Liver (tissue), 9 donors: Measurements from ENCODE around the gene GALNT17. TPM values are rescaled to one million over a fixed set of nuclear protein-coding genes. Genes with fewer than 3 reads are reported as not detected.

Experiments used
- DNase-seq: peaks from one replicate; pipeline ENCODE4 v3.0.0-alpha.2; 2017; ENCODE audit warnings: low spot score
- H3K27ac ChIP-seq, 2 donors: one replicate each; pipeline ENCODE4 v1.7.0; 2013; ENCODE audit warnings: inconsistent platforms in 2 of 2, low read length in 2 of 2, control low read depth in 1 of 2, low read depth in 1 of 2, mild to moderate bottlenecking in 1 of 2
- H3K27me3 ChIP-seq, 4 donors: one replicate each; pipeline versions ENCODE4 v1.6.1 to v1.7.0; 2013; ENCODE audit warnings: low read length in 3 of 4, inconsistent platforms in 1 of 4, mild to moderate bottlenecking in 1 of 4, moderate library complexity in 1 of 4; ENCODE audit not compliant: control insufficient read depth in 4 of 4, insufficient read depth in 4 of 4
- H3K36me3 ChIP-seq, 4 donors: one replicate each; pipeline versions ENCODE4 v1.6.1 to v1.7.0; 2013; ENCODE audit warnings: low read length in 3 of 4, mild to moderate bottlenecking in 3 of 4, low read depth in 1 of 4, moderate library complexity in 1 of 4; ENCODE audit not compliant: control insufficient read depth in 4 of 4, insufficient read depth in 3 of 4
- H3K4me1 ChIP-seq, 4 donors: one replicate each; pipeline versions ENCODE4 v1.6.1 to v1.7.0; 2013; ENCODE audit warnings: low read length in 3 of 4, mild to moderate bottlenecking in 3 of 4, moderate library complexity in 1 of 4; ENCODE audit not compliant: control insufficient read depth in 4 of 4, insufficient read depth in 4 of 4
- H3K4me3 ChIP-seq, 3 donors: one replicate each; pipeline versions ENCODE4 v1.6.1 to v1.7.0; 2013; ENCODE audit warnings: low read length in 3 of 3, control low read depth in 1 of 3, low read depth in 1 of 3, mild to moderate bottlenecking in 1 of 3
- H3K9ac ChIP-seq, 2 donors: one replicate each; pipeline ENCODE4 v1.7.0; 2013; ENCODE audit warnings: low read length in 2 of 2, mild to moderate bottlenecking in 2 of 2, moderate library complexity in 2 of 2, control low read depth in 1 of 2, low read depth in 1 of 2
- H3K9me3 ChIP-seq, 4 donors: one replicate each; pipeline versions ENCODE4 v1.6.1 to v1.7.0; 2013; ENCODE audit warnings: low read length in 3 of 4; ENCODE audit not compliant: control insufficient read depth in 4 of 4
- ATF3 ChIP-seq: IDR thresholded peaks from 2 replicates; pipeline ENCODE4 v1.6.1; 2016; ENCODE audit warnings: antibody characterized with exemption
- CTCF ChIP-seq: fragments of 150-350 bp; IDR thresholded peaks from 2 replicates; pipeline ENCODE4 v1.5.1; 2017; ENCODE audit warnings: improper control_type of control experiment, low read depth, low read length; ENCODE audit not compliant: missing input control
- FOXA1 ChIP-seq: IDR thresholded peaks from 2 replicates; pipeline ENCODE4 v1.6.1; 2016; ENCODE audit warnings: antibody characterized with exemption
- FOXA2 ChIP-seq: IDR thresholded peaks from 2 replicates; pipeline ENCODE4 v1.6.1; 2016; ENCODE audit warnings: antibody characterized with exemption
- GABPA ChIP-seq, 2 donors: IDR thresholded peaks in 1 of 2; conservative IDR thresholded peaks in 1 of 2; 2 replicates each; pipeline ENCODE4 v1.6.1; 2016; ENCODE audit warnings: antibody characterized with exemption in 2 of 2, mild to moderate bottlenecking in 1 of 2, moderate library complexity in 1 of 2
- HNF4G ChIP-seq: IDR thresholded peaks from 2 replicates; pipeline ENCODE4 v1.6.1; 2016; ENCODE audit warnings: antibody characterized with exemption
- RAD21 ChIP-seq, 2 donors: IDR thresholded peaks; 2 replicates each; pipeline ENCODE4 v1.6.1; 2016; ENCODE audit warnings: antibody characterized with exemption in 2 of 2, mild to moderate bottlenecking in 2 of 2
- REST ChIP-seq: IDR thresholded peaks from 2 replicates; pipeline ENCODE4 v1.6.1; 2016; ENCODE audit warnings: antibody characterized with exemption, mild to moderate bottlenecking
- ZBTB33 ChIP-seq: IDR thresholded peaks from 2 replicates; pipeline ENCODE4 v1.6.1; 2016; ENCODE audit warnings: antibody characterized with exemption
- WGBS: extraction: QIAGEN DNeasy Blood & Tissue Kit; methylation state at CpG from one replicate; pipeline ENCODE4 v1.1.7; 2013; 5-methylcytosine and 5-hydroxymethylcytosine counted together
- polyA plus RNA-seq, 2 donors: library from polyadenylated mRNA; stranded (reverse) in 1 of 2; unstranded in 1 of 2; fragments of 200-250 nt in 1 of 2; fragments of >200 nt in 1 of 2; fragmentation: Nextera tagmentation in 1 of 2; extraction: Ambion mirVana in 1 of 2; gene quantifications; one replicate each; pipeline versions ENCODE4 v1.2.1 to v1.2.3, GENCODE V29; 2013 to 2015
- total RNA-seq, 2 donors: library from RNA; depleted of rRNA; stranded (reverse); fragments of >200 nt; gene quantifications; one replicate each; pipeline ENCODE4 v1.2.3, GENCODE V29; 2014
- donor health status: healthy.
- donor health status: healthy.
- donor health status: healthy.
- donor health status: healthy.
- donor health status: healthy.

Gene GALNT17
- total and polyA plus RNA-seq, 4 donors = 0.10 to 0.42 (median 0.37) TPM; not detected in 1

- 76% methylated on average over 6 of the region's 6 CpGs for WGBS
Measured at GRCh38 chr7:71414490-71414889, 282.5 kb downstream of the GALNT17 start.

More at GRCh38 chr7:71414490-71414889, 282.5 kb downstream of the GALNT17 start:
- no peaks in the 10 kb centered on the region for H3K27me3 ChIP-seq
- TF ChIP-seq RAD21 (IDR thresholded peaks at IDR 0.05) (no peak), ATF3 (no peak), ZBTB33 (no peak), CTCF (no peak), GABPA (IDR thresholded peaks at IDR 0.05 in 1 of 2, conservative IDR thresholded peaks at IDR 0.05 in 1 of 2) (no peak), FOXA1 (no peak), REST (no peak), HNF4G (no peak), FOXA2 (no peak)
- no peak overlapping the region for H3K9ac ChIP-seq
- DNase-seq = no peak
- no peaks in the 10 kb centered on the region for H3K36me3 ChIP-seq
- H3K9me3 ChIP-seq = peaks cover 0 to 4% (median 2%) of the 10 kb centered on the region in 4 donors
- H3K4me3 ChIP-seq = no peak overlapping the region
- no peaks in the 10 kb centered on the region for H3K4me1 ChIP-seq
- H3K27ac ChIP-seq = no peak overlapping the region
